GM19025 (cell line): ENCODE data around the gene ABLIM3.

Experiments used
- ATAC-seq: cut with Tn5 transposase; IDR thresholded peaks from one replicate; pipeline ENCODE4 v1.9.1; 2021; ENCODE audit warnings: mild to moderate bottlenecking, low read depth, moderate library complexity; ENCODE audit not compliant: unreplicated experiment

The ABLIM3 gene

GRCh38 chr5:149141224-149141956, at the start of gene ABLIM3:
Gene ABLIM3 (plus strand): TSS chr5:149141493. CDS start chr5:149142096, 603 bp downstream.
- ATAC-seq, result peak; percentile 86

DNA sequence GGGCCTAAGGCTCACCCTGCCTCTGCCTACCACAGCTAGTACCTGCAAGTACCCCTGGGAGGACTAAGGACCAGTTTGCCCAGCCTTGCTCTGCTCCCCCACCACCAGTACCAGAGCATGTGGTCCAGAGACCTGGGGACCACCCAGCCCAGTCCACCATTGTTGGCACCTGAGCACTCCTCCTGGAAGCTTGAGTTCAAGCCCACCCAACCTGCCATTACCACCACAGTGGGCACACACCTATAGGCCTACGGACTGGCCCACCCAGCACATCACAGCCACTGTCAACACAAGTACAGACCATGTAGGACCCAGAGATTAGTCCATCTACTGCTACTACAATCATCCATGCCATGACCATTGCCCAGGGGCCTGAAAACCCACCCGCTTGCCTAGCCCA, 47.7 kb upstream of the ABLIM3 start:
- ATAC-seq, result no peak

DNA sequence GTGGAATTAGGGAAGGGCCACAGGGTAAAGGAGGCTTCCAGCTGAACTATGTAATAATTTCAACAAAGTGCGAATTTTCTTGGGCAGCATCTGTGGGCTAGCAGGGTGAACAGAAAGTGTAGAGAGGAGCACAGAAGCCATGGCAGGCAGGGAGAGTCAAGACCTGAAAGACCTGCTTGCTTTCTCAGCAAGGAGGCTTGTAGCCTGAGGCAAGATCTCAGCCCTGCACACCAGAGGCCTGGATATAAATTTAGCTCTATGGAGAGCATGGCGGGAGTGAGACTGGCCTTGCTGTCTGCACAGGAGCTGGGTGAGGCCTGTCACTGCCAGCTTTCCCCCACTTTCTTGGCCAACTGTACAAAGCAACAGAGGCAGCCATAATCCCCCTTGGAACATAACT, 46.3 kb upstream of the ABLIM3 start:
- no peak for ATAC-seq

DNA sequence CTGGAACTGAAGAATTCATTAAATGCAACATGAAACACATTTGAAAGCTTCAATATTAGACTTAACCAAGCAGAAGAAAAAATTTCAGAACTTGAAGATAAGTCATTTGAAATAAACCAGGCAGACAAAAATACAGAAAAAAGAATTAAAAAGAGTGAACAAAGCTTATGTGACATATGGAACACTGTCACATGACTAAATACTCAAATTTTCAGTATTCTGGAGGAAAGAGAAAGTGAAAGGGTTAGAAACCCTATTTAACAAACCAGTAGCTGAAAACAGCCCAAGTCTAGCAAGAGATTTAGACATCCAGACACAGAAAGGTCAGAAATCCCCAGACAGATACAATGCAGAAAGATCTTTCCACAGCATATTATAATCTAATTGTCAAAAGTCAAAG, 41.4 kb upstream of the ABLIM3 start:
- no peak for ATAC-seq

DNA sequence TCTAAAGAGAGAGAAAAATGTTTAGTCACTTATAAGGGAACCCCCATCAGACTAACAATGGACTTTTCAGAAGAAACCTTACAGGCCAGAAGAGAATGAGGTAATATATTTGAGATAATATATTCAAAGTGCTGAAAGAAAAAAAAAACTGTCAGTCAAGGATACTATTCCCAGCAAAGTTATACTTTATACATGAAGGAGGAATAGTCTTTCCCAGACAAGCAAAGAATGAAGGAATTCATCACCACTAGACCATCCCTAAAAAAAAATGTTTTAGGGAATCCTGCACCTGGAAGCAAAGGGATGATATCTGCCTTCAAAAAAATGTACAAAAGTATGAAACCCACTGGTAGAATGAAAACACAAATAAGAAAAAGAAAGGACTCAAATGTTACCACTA, 41.0 kb upstream of the ABLIM3 start:
- no peak for ATAC-seq

DNA sequence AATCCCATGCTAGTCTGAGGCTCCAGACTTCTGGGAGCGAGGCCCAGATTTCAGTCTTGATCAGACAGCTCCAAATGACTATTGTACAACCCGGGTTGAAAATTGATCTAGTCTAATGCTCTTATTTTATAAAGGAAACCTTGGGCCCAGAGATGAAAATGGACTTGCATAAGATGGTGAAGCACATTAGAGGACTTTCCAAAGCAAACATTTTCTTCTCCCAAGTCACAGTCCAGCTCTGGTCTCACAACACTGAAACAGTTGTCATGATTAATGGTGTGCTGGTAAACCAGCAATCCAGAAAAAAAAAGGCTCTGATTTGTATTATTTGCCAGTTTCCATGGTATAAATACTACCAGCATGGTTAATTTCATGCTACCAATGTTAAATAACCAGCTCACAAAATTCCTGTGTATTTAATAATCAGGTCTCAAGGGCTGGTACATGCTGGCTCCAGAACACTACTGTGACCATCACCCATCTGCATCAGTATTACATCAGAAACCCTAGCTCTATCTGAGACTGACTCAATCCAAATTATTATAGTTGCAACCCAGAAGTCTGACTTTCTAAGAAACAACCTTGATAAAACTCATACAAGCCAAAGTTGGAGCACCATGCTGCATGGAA, 32.5 kb upstream of the ABLIM3 start:
- ATAC-seq, result no peak

- ATAC-seq, result no peak
Observed at GRCh38 chr5:149110406-149110805, 30.9 kb upstream of the ABLIM3 start.

- ATAC-seq, result no peak
Observed at GRCh38 chr5:149113669-149114068, 27.6 kb upstream of the ABLIM3 start.

GRCh38 chr5:149114403-149115312, 26.6 kb upstream of the ABLIM3 start:
- peak; percentile 64 for ATAC-seq

DNA sequence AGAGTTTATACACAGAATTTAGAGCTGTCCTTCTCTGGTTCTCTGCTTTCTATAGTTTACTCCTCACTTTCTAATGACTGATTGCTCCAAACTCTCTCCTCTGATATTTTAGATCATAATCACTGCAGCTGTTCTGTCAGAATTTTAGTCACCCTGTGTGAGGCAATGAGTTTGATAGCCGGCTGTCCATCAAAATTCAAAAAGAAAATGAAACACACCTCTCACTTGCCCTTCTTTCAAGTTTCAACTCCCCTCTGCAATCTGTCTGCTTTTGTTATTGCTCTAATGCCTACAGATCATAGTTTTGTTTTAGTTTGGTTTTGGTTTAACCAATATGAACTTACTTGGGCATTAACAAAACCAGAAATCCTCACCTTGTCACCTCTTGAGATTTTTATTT, 23.3 kb upstream of the ABLIM3 start:
- peak; percentile 72 for ATAC-seq

DNA sequence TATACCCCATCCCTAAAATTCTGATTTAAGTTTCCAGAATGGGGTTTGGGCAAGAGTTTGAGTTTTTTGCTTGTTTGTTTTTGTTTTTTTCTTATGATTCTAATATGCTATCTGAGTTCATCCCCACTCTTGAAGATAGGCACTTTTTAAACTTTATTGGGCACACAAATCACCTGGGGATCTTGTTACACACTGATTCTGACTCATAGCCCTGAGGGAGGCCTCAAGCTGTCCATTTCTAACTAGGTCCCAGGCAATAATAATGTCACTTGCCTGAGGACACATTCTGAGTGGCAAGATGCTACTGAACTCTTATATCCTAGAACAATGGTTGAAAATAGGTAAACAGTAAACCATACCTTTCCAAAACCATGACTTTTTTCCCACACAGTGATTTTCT, 22.8 kb upstream of the ABLIM3 start:
- no peak for ATAC-seq

GRCh38 chr5:149121145-149121544, 20.1 kb upstream of the ABLIM3 start:
- ATAC-seq, result no peak

DNA sequence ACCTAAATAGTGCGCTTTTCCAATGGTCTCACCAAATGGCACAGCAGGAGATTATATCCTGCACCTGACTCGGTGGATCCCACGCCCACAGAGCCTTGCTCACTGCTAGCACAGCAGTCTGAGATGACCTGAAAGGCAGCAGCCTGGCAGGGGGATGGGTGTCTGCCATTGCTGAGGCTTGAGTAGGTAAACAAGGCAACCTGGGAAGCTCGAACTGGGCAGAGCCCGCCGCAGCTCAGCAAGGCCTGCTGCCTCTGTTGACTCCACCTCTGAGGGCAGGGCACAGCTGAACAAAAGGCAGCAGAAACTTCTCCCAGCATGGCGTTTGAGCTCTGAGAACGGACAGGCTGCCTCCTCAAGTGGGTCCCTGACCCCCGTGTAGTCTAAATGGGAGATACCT, 18.1 kb upstream of the ABLIM3 start:
- ATAC-seq, result no peak

DNA sequence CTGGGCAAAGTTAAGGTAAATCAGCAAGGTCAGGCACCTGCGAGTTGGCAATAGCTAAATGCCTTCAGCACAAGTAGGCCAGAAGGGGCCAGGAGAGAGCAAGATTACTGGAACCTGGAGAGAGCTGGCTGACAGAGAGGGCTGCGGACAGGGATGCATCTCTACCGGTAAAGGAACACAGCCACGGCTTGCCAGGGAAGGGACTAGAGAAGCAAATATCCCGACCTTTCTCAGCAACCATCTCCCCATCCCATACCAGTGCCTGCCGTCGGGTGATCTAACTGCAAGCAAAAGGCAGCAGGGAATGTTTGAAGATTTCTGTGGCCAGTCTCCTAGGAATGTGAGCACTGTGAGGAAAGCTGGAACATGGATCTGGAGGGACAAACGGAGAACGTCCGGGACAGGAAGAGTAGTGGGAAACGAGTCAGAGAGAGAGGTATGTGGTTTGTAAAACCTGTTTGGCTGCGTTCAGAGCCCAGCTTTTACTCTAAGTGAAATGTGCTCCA, 15.9 kb upstream of the ABLIM3 start:
- ATAC-seq, result no peak

GRCh38 chr5:149126906-149127305, 14.4 kb upstream of the ABLIM3 start:
- ATAC-seq, result no peak

GRCh38 chr5:149127394-149127955, 13.8 kb upstream of the ABLIM3 start:
- no peak for ATAC-seq

- no peak for ATAC-seq
Observed at GRCh38 chr5:149128023-149128875, 13.0 kb upstream of the ABLIM3 start.

DNA sequence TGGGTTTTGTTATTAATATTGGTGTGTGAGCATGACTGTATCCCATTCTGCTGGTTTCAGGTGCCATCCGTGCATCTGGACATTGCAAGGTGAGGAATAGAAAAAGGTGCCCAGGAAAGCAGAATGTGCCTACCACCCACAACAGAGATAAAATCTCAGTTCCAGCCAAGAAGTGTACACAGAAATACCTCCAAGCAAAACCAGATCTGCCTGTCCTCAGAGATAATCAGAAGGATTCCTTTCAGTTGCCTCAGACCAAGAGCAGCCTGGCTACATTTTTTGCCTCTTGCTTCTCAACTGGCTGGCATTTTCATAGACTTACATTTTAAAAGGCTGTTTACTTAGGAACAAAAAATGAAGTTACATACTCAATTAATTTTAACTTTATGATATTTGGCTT, 12.1 kb upstream of the ABLIM3 start:
- ATAC-seq, result no peak

DNA sequence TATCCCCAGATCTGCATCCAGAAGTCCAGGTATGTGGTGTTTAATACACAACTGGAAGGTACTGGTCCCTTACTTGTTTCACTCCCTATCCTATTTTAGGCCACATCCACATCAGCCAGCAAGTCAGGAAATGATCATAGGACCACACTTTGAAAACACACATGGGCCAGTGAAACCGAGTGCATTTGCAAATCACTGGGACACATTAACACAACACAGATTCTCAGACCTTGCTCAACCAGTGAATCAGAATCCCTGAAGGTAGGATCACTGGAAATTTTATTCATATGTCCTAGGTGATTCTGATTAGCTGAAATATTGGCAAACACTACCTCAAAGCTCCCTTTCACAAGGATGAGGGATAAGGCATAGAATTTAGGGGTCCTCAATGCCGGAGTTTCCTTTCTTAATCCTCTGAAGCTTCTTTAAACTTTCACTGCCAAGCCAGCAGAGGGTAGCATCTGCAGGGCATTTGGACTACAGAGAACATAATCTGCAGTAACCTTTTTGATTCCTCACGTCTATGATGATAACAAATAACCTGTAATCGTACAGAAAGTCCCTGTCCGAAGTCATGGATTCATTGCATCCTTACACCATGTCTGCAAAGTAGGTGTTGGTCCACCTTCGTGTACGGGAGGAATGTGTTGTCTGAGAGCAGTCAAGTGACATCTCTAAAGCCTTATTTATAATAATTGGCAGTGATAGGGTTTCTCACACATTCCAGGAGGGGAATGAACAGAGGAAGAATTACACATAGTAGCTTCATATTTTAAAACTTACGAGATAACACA, 11.0 kb upstream of the ABLIM3 start:
- no peak for ATAC-seq
